OCI-LY3 (cell line): ENCODE data around the gene HTR7.

Source experiments
- H2AFZ ChIP-seq: fragments of 200-600, 300-600 bp; shearing (Covaris generic); 2 replicates; pipeline ENCODE4 v1.6.0; 2014; ENCODE audit warnings: antibody characterized with exemption, low read depth, low read length
- H3K27ac ChIP-seq: fragments of 200-600, 300-600 bp; sonication (generic); 2 replicates; pipeline ENCODE4 v1.5.1; 2014; ENCODE audit warnings: mild to moderate bottlenecking, low read length, moderate library complexity, mixed read lengths
- H3K27me3 ChIP-seq: fragments of 200-600, 300-600 bp; sonication (generic); 2 replicates; pipeline ENCODE4 v1.6.1; 2014; ENCODE audit warnings: low read depth, low read length, mixed read lengths
- H3K36me3 ChIP-seq: fragments of 200-600, 300-600 bp; sonication (generic); replicated peaks from 2 replicates; pipeline ENCODE3; 2014; ENCODE audit warnings: low read depth, low read length, mixed read lengths
- H3K4me1 ChIP-seq: fragments of 300-600, 200-600 bp; sonication (generic); 2 replicates; pipeline ENCODE4 v1.6.1; 2014; ENCODE audit warnings: low read length, mixed read lengths
- H3K4me2 ChIP-seq: fragments of 200-600, 300-600 bp; sonication (generic); 2 replicates; pipeline ENCODE4 v1.6.1; 2014; ENCODE audit warnings: low read length, mixed read lengths
- H3K4me3 ChIP-seq: fragments of 300-600, 200-600 bp; sonication (generic); 2 replicates; pipeline ENCODE4 v1.5.1; 2014; ENCODE audit warnings: antibody characterized with exemption, mild to moderate bottlenecking, low read length, moderate library complexity
- H3K79me2 ChIP-seq: fragments of 300-600, 200-600 bp; shearing (Covaris generic); 2 replicates; pipeline ENCODE4 v1.6.1; 2014; ENCODE audit warnings: mild to moderate bottlenecking, low read length, mixed read lengths
- H3K9ac ChIP-seq: fragments of 300-600, 200-600 bp; shearing (Covaris generic); 2 replicates; pipeline ENCODE4 v1.6.0; 2014; ENCODE audit warnings: mild to moderate bottlenecking, low read length, moderate library complexity
- H3K9me3 ChIP-seq: fragments of 200-600, 300-600 bp; shearing (Covaris generic); 2 replicates; pipeline ENCODE4 v1.6.1; 2014; ENCODE audit warnings: low read length, mixed read lengths; ENCODE audit not compliant: insufficient read depth
- H4K20me1 ChIP-seq: fragments of 200-600, 300-600 bp; sonication (generic); 2 replicates; pipeline ENCODE4 v1.6.1; 2016; ENCODE audit warnings: low read length, mixed read lengths; ENCODE audit not compliant: insufficient read depth
- EZH2phosphoT487 ChIP-seq: fragments of 200-600 bp; shearing (Covaris generic); IDR thresholded peaks from 2 replicates; pipeline ENCODE4 v1.6.1; 2018; ENCODE audit warnings: antibody characterized with exemption, mixed run types, low read depth
- TF ChIP-seq, protein P1 (sequence below): fragments of 200-600, 300-600 bp; sonication (generic); IDR thresholded peaks from 2 replicates; pipeline ENCODE4 v1.5.1; 2014; ENCODE audit warnings: antibody characterized with exemption, low read length, low read depth

HTR7 gene

DNA sequence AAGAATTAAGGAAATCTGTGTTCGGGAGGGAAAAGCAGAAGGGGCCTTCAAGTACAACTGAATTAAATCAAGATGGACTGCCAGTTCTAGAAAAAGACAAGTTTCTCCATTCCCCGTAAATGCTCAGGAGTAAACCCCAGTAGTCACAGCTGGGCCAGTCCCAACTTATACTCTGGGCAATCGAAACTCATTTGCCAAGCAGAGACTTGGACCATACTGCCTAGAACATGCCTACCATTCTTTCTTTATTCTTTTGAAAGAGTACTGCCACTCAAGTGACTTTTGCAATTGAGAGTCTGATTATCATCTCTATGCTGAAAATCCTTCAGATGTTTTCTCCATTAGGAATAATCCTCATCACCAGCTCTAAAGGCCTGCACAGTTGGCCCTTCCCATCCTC is 35.4 kb upstream of the HTR7 start:
- Histone ChIP-seq H3K9ac (no peak overlapping the region), H3K4me3 (no peak overlapping the region), H4K20me1 (no peaks in the 10 kb centered on the region), H3K79me2 (no peaks in the 10 kb centered on the region), H3K27ac (no peak overlapping the region), H2AFZ (no peak overlapping the region), H3K27me3 (no peaks in the 10 kb centered on the region), H3K4me2 (no peak overlapping the region), H3K9me3 (no peaks in the 10 kb centered on the region), H3K36me3 (peaks cover 38% of the 10 kb centered on the region), H3K4me1 (no peaks in the 10 kb centered on the region)
- TF ChIP-seq EZH2phosphoT487 = no peak
- TF ChIP-seq, protein P1, sequence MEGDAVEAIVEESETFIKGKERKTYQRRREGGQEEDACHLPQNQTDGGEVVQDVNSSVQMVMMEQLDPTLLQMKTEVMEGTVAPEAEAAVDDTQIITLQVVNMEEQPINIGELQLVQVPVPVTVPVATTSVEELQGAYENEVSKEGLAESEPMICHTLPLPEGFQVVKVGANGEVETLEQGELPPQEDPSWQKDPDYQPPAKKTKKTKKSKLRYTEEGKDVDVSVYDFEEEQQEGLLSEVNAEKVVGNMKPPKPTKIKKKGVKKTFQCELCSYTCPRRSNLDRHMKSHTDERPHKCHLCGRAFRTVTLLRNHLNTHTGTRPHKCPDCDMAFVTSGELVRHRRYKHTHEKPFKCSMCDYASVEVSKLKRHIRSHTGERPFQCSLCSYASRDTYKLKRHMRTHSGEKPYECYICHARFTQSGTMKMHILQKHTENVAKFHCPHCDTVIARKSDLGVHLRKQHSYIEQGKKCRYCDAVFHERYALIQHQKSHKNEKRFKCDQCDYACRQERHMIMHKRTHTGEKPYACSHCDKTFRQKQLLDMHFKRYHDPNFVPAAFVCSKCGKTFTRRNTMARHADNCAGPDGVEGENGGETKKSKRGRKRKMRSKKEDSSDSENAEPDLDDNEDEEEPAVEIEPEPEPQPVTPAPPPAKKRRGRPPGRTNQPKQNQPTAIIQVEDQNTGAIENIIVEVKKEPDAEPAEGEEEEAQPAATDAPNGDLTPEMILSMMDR = no peak

GRCh38 chr10:90890347-90890746 is 32.5 kb upstream of the HTR7 start:
- no peaks in the 10 kb centered on the region for H3K79me2 ChIP-seq
- TF ChIP-seq, protein P1 = no peak
- TF ChIP-seq EZH2phosphoT487 = no peak
- H3K4me3 ChIP-seq = no peak overlapping the region
- no peaks in the 10 kb centered on the region for H3K4me1 ChIP-seq
- no peaks in the 10 kb centered on the region for H3K27me3 ChIP-seq
- no peak overlapping the region for H3K9ac ChIP-seq
- H3K9me3 ChIP-seq = no peaks in the 10 kb centered on the region
- H2AFZ ChIP-seq = no peak overlapping the region
- H3K27ac ChIP-seq = no peak overlapping the region
- H4K20me1 ChIP-seq = no peaks in the 10 kb centered on the region
- H3K36me3 ChIP-seq = peaks cover 43% of the 10 kb centered on the region
- H3K4me2 ChIP-seq = no peak overlapping the region

GRCh38 chr10:90889636-90890035 is 31.8 kb upstream of the HTR7 start:
- no peak overlapping the region for H3K4me2 ChIP-seq
- no peaks in the 10 kb centered on the region for H3K9me3 ChIP-seq
- H3K36me3 ChIP-seq = peaks cover 46% of the 10 kb centered on the region
- no peaks in the 10 kb centered on the region for H3K27me3 ChIP-seq
- no peak for TF ChIP-seq EZH2phosphoT487
- TF ChIP-seq, protein P1 = no peak
- no peak overlapping the region for H3K27ac ChIP-seq
- H3K4me3 ChIP-seq = no peak overlapping the region
- no peaks in the 10 kb centered on the region for H3K4me1 ChIP-seq
- H3K79me2 ChIP-seq = no peaks in the 10 kb centered on the region
- H3K9ac ChIP-seq = no peak overlapping the region
- no peak overlapping the region for H2AFZ ChIP-seq
- no peaks in the 10 kb centered on the region for H4K20me1 ChIP-seq

DNA sequence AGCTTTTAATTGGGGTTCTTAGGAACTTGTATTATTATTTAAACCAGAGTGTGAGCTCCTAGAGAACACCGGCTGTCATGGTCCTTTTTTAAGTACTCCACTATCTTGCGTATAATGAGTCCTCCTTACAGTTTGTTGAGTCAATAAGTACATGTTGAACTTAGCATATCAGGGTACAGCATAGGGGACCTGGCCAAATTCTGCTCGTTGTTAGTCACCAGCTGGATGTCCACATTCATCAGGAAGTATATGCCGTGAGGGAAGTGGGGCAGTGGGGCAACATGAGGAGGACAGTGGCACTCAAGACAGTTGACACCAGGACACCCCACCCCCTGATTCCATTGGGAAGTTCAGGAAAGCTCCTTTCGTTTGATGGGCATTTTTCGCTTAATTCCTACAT is 30.5 kb upstream of the HTR7 start:
- no peaks in the 10 kb centered on the region for H3K9me3 ChIP-seq
- H2AFZ ChIP-seq = no peak overlapping the region
- H3K4me1 ChIP-seq = no peaks in the 10 kb centered on the region
- H3K27ac ChIP-seq = no peak overlapping the region
- H3K36me3 ChIP-seq = peaks cover 43% of the 10 kb centered on the region
- no peak overlapping the region for H3K4me3 ChIP-seq
- H4K20me1 ChIP-seq = no peaks in the 10 kb centered on the region
- H3K79me2 ChIP-seq = no peaks in the 10 kb centered on the region
- H3K9ac ChIP-seq = no peak overlapping the region
- TF ChIP-seq, protein P1 = no peak
- no peak for TF ChIP-seq EZH2phosphoT487
- H3K27me3 ChIP-seq = no peaks in the 10 kb centered on the region
- no peak overlapping the region for H3K4me2 ChIP-seq
